ENCODE results near the gene MEP1A.
"Not testable (repeated sequence)": the region's sequence is repeated elsewhere in the genome, so short reads cannot be mapped to it uniquely, and the experiment has no call there.

MEP1A gene, protein sequence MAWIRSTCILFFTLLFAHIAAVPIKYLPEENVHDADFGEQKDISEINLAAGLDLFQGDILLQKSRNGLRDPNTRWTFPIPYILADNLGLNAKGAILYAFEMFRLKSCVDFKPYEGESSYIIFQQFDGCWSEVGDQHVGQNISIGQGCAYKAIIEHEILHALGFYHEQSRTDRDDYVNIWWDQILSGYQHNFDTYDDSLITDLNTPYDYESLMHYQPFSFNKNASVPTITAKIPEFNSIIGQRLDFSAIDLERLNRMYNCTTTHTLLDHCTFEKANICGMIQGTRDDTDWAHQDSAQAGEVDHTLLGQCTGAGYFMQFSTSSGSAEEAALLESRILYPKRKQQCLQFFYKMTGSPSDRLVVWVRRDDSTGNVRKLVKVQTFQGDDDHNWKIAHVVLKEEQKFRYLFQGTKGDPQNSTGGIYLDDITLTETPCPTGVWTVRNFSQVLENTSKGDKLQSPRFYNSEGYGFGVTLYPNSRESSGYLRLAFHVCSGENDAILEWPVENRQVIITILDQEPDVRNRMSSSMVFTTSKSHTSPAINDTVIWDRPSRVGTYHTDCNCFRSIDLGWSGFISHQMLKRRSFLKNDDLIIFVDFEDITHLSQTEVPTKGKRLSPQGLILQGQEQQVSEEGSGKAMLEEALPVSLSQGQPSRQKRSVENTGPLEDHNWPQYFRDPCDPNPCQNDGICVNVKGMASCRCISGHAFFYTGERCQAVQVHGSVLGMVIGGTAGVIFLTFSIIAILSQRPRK

DNA sequence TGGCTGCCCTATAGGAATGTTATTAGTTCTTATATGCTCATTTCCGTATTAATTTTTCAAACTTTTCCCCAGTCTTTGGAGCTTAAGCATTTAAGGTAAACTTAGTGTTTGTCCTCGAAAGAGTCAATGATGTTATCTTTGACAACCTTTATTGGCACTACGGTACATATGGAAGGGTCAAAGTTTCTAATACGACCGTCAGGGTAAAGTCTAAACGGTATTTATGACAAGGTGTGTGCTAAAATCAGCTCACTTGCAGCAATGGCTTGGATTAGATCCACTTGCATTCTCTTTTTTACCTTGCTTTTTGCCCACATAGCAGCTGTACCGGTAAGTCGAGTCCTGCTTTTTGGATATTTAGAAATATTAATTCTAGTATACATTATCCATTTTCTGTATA is at the start of gene MEP1A:
Gene MEP1A (plus strand): TSS at position 252 of the 400 bp plus-strand sequence. CDS start 10 bp downstream, at position 262.
- no peak for DNase-seq (ENCODE audit: low read depth in 1 of 2, low spot score in 1 of 2)

DNA sequence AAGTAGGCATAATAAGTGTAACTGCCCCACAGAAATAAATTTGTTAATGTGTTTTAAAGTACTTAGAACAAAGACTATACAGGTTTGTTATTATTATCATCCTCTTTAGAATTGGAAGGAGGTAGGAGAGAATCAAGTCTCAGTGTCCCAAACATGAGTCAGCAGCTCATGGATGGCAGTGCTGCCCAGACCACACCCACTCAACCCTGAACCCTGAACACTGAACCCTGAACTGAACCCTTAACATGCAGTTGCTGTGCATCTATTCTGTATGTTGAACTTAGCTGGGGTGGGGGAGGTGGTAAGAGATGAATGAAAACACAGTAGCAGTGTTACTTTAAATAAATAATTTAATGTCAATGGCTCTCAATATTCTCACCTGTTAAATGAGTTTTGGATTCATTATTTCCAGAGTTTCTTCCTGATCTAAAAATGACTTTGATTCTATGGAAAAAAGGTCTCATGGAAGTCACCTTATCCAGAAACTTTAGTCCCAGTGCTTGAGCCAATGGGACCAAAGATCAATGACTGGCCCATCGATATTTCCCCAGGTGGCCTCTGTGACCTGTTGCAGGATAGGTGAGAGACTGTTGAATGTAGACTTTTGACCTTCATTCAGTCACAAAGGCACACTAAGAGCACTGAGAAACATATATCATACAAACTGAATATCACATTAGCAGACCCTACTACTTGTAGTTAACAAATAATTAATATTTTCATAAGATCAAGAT is 49.6 kb upstream of the MEP1A start:
- DNase-seq (ENCODE audit: low read depth in 1 of 2, low spot score in 1 of 2) = no peak

- not testable (repeated sequence) for DNase-seq (ENCODE audit: low read depth in 1 of 2, low spot score in 1 of 2)
Observed at GRCh38 chr6:46744159-46744725, 48.9 kb upstream of the MEP1A start.

GRCh38 chr6:46745973-46746372 is 47.2 kb upstream of the MEP1A start:
- DNase-seq (ENCODE audit: low read depth in 1 of 2, low spot score in 1 of 2) = no peak

DNA sequence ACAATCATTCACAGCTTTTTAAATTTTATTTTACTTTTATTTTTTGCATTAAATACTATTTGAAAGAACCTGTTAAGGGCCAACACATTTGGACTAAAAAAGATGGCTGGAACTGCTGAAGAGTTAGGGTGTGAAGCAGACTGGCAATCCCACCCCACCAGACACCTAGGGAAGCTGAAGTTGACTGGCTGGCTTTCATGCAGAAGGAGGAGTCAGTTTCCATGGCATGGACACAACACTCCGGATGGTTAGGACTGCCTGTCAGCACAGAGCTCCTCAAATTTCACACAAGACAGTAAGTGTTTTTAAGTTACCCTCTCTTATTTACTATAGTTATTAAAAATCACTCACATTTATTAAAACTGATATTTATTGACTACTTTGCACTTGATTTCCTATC is 46.5 kb upstream of the MEP1A start, which contains the start of gene ANKRD66:
Gene ANKRD66 (plus strand): TSS at position 238 of the 400 bp plus-strand sequence. CDS start 5,016 bp downstream, outside the sequence.
- no peak for DNase-seq (ENCODE audit: low read depth in 1 of 2, low spot score in 1 of 2)

DNA sequence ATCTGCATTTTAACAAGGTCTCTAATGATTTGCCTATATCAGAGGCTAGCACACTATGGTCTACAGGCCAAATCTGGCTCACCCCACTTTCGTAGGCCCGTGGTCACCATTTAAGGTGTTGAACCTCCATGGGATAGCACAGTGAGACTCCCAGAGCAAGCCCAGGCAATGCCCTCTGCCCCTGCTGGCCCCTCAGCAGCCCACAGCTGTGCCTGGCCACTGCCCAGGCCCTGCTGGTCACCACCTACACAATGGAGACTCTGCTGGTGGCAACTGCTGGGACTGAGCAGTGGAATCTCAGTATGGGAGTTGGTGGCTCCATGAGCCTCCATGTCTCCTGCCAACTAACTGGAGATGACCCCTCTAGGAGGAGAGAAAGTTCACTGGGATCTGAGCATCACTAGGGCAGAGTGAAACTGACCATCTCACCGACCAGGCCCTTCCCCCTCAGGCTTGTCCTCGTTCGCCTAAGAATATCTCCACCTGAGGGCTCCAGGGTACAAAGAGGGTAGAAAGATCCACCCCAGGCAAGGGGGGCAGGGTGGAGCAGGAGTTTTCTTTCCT is 44.2 kb upstream of the MEP1A start:
- no peak for DNase-seq (ENCODE audit: low read depth in 1 of 2, low spot score in 1 of 2)

DNA sequence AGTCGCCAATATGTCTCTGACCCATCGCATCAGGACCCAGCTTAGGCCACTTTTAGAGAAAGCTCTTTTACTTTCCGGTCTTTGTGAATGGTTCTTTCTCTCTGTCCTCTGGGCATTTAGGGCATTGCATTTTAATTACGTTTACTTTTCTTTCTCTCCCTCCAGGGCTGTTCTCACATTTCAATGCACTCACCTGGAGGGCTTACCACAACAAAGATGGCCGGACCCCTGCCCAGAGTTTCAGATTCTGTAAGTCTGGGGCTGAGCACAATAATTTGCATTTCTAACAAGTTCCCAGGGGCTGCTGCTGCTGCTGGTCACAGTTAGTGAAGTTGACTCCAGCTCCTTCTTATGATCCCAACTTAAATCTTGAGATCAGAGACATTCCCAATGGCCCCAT is 43.5 kb upstream of the MEP1A start:
- DNase-seq (ENCODE audit: low read depth in 1 of 2, low spot score in 1 of 2) = no peak

DNA sequence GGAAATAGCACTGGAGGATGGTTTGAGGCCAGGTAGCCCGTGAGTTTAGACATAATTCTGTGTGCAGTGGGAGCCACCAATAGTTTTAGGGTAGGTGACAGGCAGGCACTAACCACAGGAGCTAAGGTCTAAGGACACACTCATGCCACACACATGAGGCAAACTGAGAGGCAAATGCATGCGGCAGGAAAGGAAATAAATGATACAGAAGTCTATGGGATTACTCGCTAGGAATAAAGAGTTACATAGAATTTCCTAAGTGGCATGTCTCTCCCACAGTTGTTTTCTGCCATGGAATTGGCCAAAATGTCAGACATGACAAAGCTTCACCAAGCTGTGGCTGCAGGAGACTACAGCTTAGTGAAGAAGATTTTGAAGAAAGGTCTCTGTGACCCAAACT is 41.5 kb upstream of the MEP1A start:
- no peak for DNase-seq (ENCODE audit: low read depth in 1 of 2, low spot score in 1 of 2)

DNA sequence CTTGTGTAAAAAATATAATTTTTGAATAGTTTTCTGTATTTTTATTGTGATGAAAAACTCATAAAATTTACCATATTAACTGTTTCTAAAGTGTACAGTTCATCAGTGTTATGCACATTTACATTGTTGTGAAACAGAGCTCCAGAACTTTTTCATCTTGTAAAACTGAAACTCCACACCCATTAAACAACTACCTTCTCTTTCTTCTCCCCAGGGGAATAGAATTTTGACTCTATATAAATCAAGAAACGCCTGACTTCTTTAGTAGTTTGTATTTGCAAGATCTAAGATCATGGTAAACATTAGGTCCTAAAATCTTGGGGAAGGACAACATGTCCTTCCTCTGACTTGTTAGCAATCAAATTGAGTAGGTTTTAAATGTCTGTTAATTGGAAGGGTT is 37.3 kb upstream of the MEP1A start:
- no peak for DNase-seq (ENCODE audit: low read depth in 1 of 2, low spot score in 1 of 2)

DNA sequence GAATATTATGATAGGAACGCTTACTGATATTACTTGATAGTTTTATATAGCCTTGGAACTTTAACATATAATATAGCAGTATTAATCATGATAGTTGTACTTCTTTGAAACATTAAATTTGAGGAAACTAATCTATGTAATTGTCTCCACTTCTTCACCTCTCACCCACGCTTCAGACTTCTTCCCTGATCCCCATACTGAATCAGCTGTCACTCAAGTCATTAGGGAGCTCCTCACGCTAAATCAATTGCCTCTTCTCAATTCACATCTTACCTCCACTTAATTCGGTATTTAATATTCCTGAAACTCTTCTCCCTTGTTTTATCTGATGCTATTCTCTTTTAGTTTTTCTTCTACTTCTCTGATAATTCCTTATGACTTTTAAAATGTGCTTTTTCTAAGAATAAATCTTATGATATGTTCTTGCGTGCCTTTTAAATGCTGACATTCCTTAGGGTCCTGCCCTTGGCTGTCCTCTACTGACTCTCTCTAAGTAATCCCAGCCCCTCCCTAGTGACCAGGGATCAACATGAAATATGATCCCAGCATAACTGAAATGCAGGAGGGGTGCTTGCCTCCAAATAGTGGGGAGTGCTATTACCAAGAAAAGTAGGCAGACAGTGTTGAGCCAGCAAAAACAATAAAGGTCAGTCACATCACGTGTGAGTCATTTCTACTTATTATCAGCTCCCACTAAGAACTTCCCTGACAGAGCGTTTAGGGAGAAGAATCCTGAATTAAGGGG is 36.5 kb upstream of the MEP1A start:
- no peak for DNase-seq (ENCODE audit: low read depth in 1 of 2, low spot score in 1 of 2)

DNA sequence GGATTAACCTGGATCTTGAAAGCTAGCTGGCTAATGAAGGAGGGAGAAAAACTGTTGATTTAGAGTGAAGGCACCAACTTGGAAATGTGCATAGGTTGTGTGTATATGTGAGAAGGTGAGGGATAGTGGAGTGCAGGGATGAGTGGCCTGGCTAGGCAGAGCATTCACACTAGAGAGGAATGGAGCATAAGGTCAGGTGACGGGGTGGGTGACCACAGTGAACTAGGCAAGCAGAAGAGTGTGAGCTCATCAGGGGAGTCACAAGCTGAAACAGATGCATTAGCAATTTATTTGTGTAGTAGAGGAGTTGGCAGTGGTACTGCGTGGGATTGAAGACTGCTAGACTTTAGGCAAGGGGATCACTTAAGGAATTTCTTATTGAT is 36.0 kb upstream of the MEP1A start:
- DNase-seq (ENCODE audit: low read depth in 1 of 2, low spot score in 1 of 2) = no peak

- DNase-seq (ENCODE audit: low read depth in 1 of 2, low spot score in 1 of 2) = no peak
Observed at GRCh38 chr6:46758960-46759753, 34.0 kb upstream of the MEP1A start.

GRCh38 chr6:46760925-46761324 is 32.3 kb upstream of the MEP1A start:
- no peak for DNase-seq (ENCODE audit: low read depth in 1 of 2, low spot score in 1 of 2)

DNA sequence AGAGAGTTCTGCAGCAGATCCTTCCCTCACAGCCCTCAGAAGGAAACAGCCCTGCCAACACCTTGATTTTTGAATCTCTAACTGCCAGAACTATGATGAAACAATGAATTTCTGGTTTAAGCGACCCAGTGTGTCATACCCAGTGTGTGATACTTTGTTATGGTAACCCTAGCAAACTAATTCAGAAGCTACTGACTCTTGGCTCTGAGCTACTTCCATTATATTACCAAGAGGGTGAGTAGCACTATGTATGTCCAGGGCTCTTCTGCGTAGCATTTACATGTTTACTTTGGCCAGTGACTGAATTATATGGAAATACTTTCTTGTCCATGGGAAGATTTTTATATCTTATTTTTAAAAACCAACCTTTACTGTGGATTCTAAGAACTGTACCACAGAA is 29.7 kb upstream of the MEP1A start:
- no peak for DNase-seq (ENCODE audit: low read depth in 1 of 2, low spot score in 1 of 2)

DNA sequence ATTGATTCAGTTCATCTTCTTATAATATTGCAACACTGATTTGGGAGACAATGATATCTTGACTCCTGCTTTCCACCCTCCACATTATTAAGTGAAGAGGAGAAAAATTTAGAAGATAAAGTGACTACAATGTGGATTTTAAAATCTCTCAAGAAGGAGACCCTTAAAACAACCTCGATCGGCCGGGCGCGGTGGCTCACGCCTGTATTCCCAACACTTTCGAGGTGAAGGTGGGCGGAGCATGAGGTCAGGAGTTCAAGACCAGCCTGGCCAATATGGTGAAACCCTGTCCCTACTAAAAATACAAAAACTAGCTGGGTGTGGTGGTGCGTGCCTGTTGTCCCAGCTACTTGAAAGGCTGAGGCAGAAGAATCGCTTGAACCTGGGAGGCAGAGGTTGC is 28.9 kb upstream of the MEP1A start:
- not testable (repeated sequence) for DNase-seq (ENCODE audit: low read depth in 1 of 2, low spot score in 1 of 2)

DNA sequence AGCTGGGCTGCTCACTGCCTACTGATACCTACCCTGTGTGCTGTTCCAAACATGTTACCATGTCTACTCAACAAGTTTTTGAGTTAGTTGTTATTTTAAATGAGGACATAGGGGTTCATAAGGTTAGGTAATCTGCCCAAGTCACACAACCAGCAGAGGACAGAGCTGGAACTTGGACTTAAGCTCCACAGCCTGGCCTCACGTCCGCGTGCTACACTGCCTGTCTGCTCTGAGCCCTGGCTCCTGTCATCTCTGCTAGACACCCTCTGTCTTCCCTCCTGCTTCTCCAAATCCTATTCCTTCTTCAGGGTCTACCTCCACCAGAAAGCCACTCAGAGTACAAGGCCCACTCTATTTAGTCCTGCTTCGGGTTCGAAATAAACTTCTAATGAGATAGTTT is 28.2 kb upstream of the MEP1A start:
- no peak for DNase-seq (ENCODE audit: low read depth in 1 of 2, low spot score in 1 of 2)

DNA sequence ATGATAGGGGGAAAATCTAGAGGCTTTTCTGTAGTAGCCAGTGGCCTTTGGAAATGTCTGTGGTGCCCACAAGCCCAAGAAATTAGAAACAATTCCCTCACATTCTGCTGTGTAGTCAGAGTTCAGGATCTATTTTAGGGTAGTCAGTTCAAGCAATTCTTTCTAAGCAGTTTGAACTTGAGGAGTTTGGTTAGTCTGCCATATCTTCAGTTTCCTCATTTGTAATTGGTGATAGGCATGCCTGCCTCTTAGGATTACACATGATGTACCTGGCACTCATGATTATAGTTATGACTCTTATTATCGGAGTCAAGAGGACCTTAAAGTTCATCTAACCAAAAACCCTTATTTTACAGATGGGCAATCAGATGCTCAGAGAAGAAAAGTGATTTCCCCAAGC is 21.2 kb upstream of the MEP1A start:
- DNase-seq (ENCODE audit: low read depth in 1 of 2, low spot score in 1 of 2) = no peak

DNA sequence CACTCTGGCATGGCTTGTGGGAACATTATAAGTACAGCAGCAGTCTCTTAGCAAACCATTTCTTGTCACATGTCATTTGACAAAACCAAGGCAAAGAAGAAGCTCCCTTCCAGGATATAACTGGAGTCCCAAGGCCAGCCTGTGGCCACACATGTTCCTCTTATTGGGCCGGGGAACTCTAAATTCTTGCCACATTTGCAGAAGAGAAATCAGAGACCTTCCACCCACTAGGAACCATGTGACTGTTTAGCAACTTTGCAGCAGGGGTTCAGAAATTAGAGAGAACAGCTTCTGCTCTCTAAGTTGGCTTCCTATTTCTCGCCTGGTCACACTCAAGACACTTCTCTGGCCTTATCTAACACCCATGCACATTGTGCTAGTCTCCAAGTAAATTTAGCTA is 20.4 kb upstream of the MEP1A start:
- no peak for DNase-seq (ENCODE audit: low read depth in 1 of 2, low spot score in 1 of 2)

GRCh38 chr6:46773201-46773855 is 19.9 kb upstream of the MEP1A start:
- DNase-seq (ENCODE audit: low read depth in 1 of 2, low spot score in 1 of 2) = no peak
